Measurements from ENCODE around the gene PTPRM. TPM values are rescaled to one million over a fixed set of nuclear protein-coding genes. Genes with fewer than 3 reads are reported as not detected.

The PTPRM gene
- total and polyA plus RNA-seq, 9 donors, result 45.6 to 82.0 (median 56.9) TPM

- 43 to 64% (median 58%) methylated on average over 2 of the region's 2 CpGs for WGBS, 3 donors
- no peaks in the 10 kb centered on the region for H3K36me3 ChIP-seq
Observed at GRCh38 chr18:8391068-8391467, 824.0 kb downstream of the PTPRM start.

GRCh38 chr18:8396254-8396653 lies 829.1 kb downstream of the PTPRM start:
- intact Hi-C loops (cut with DNase I), result no loop called here
- H3K4me3 ChIP-seq, result no peak overlapping the region
- H3K9me3 ChIP-seq, result no peaks in the 10 kb centered on the region
- TF ChIP-seq EP300 (IDR thresholded peaks at IDR 0.05) (no peak), CTCF (IDR thresholded peaks at IDR 0.05) (no peak), POLR2A (IDR thresholded peaks at IDR 0.05) (no peak)
- no peak for DNase-seq
- H3K27me3 ChIP-seq, result no peaks in the 10 kb centered on the region
- no peaks in the 10 kb centered on the region for H3K36me3 ChIP-seq
- H3K27ac ChIP-seq, result no peak overlapping the region
- no peaks in the 10 kb centered on the region for H3K4me1 ChIP-seq (ENCODE audit: insufficient read depth)
- WGBS, 3 donors, result 87 to 93% (median 87%) methylated on average over 7 of the region's 7 CpGs

More at GRCh38 chr18:8391068-8391467, 824.0 kb downstream of the PTPRM start:
- no peak for DNase-seq
- no peaks in the 10 kb centered on the region for H3K4me1 ChIP-seq (ENCODE audit: insufficient read depth)
- H3K27ac ChIP-seq, result no peak overlapping the region
- H3K27me3 ChIP-seq, result no peaks in the 10 kb centered on the region
- intact Hi-C loops (cut with DNase I), result no loop called here
- H3K9me3 ChIP-seq, result no peaks in the 10 kb centered on the region
- TF ChIP-seq POLR2A (IDR thresholded peaks at IDR 0.05) (no peak), CTCF (IDR thresholded peaks at IDR 0.05) (no peak), EP300 (IDR thresholded peaks at IDR 0.05) (no peak)
- H3K4me3 ChIP-seq, result no peak overlapping the region

DNA sequence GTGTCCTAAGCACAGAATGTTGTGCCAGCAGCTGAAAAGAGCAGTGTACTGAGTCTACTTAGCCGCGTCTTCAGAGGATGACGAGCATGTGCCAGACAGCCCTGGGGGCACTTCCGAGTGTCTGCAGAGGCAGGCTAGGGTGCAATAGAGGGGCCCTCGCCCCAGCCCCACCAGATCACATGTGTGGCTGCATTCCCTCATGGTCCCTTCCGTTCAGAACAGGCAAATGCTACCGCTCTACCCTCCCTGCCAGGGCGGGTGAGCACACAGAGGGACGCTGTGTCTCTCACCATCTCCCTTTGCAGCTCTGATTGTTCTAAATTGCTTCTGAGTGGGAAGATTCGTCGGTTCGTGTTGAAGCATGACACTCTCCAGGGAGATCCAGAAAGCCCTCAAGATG lies 829.9 kb downstream of the PTPRM start:
- Histone ChIP-seq H3K27ac (no peak overlapping the region), H3K9me3 (no peaks in the 10 kb centered on the region), H3K36me3 (no peaks in the 10 kb centered on the region), H3K4me3 (no peak overlapping the region), H3K4me1 (ENCODE audit: insufficient read depth) (no peaks in the 10 kb centered on the region), H3K27me3 (no peaks in the 10 kb centered on the region)
- no peak for TF ChIP-seq POLR2A (IDR thresholded peaks at IDR 0.05)
- TF ChIP-seq CTCF (IDR thresholded peaks at IDR 0.05), result no peak
- TF ChIP-seq EP300 (IDR thresholded peaks at IDR 0.05), result no peak
- WGBS, 3 donors, result 85 to 90% (median 87%) methylated on average over 12 of the region's 12 CpGs
- intact Hi-C loops (cut with DNase I), result no loop called here
- no peak for DNase-seq

DNA sequence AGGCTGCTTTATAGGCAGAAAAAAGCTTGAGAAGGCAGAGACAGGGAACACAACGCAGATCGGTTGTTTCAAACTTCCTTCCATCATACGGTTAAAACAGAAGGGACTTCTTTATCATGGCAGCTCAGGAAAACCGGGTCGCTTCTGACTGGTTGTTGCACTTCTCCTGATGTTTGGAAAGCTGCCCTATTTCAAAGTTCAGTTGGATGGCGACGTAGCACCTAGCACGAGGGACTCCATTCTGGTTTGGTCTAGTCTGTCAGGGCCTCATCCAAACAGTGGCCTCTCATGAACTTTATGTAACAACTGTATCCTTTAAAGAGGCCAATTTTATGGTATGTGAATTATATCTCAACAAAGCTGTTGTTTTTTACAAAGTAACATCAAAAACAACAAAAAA lies 832.0 kb downstream of the PTPRM start:
- no peak overlapping the region for H3K4me3 ChIP-seq
- H3K27me3 ChIP-seq, result no peaks in the 10 kb centered on the region
- no peak for DNase-seq
- no peak overlapping the region for H3K27ac ChIP-seq
- no peak for TF ChIP-seq CTCF (IDR thresholded peaks at IDR 0.05)
- no peak for TF ChIP-seq EP300 (IDR thresholded peaks at IDR 0.05)
- TF ChIP-seq POLR2A (IDR thresholded peaks at IDR 0.05), result no peak
- intact Hi-C loops (cut with DNase I), result no loop called here
- no peaks in the 10 kb centered on the region for H3K9me3 ChIP-seq
- WGBS, 3 donors, result 75 to 85% (median 77%) methylated on average over 8 of the region's 8 CpGs
- H3K36me3 ChIP-seq, result no peaks in the 10 kb centered on the region
- H3K4me1 ChIP-seq (ENCODE audit: insufficient read depth), result no peaks in the 10 kb centered on the region

Measured in ovary (tissue), 9 donors.